Measurements from ENCODE around the gene DNAH3. TPM values are rescaled to one million over a fixed set of nuclear protein-coding genes. Genes with fewer than 3 reads are reported as not detected.

The DNAH3 gene
- total and polyA plus RNA-seq, 2 experiments from 2014 or later = 0.70 to 1.3 TPM

DNA sequence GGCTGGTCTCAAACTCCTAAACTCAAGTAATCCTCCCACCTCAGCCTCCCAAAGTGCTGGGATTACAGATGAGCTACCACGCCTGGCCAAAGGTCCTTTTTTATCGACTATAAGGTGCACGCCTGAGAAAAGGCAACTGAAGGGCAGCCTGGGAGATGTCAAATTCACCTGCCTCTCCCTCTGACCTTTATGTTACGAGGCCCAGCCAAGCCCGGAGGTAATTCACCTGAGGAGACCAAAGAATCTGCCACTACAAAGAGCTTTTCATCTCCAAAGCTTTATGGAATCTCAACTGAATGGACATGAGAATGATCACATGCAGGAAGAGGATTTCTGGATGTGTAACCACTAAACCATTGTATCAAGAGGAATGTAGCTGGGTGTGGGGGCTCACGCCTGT is 212.9 kb downstream of the DNAH3 start (continued):
- TF ChIP-seq, protein P1, sequence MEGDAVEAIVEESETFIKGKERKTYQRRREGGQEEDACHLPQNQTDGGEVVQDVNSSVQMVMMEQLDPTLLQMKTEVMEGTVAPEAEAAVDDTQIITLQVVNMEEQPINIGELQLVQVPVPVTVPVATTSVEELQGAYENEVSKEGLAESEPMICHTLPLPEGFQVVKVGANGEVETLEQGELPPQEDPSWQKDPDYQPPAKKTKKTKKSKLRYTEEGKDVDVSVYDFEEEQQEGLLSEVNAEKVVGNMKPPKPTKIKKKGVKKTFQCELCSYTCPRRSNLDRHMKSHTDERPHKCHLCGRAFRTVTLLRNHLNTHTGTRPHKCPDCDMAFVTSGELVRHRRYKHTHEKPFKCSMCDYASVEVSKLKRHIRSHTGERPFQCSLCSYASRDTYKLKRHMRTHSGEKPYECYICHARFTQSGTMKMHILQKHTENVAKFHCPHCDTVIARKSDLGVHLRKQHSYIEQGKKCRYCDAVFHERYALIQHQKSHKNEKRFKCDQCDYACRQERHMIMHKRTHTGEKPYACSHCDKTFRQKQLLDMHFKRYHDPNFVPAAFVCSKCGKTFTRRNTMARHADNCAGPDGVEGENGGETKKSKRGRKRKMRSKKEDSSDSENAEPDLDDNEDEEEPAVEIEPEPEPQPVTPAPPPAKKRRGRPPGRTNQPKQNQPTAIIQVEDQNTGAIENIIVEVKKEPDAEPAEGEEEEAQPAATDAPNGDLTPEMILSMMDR (conservative IDR thresholded peaks at IDR 0.05; ENCODE audit: low read depth in 2 of 2) = no peak
- TF ChIP-seq EZH2 (IDR thresholded peaks at IDR 0.05; ENCODE audit: low read depth, unreplicated experiment) (no peak), ZNF114 (CRISPR knock-in tag; IDR thresholded peaks at IDR 0.05) (no peak), JUNB (IDR thresholded peaks at IDR 0.05; ENCODE audit: unreplicated experiment) (no peak), CREB1 (CRISPR knock-in tag; IDR thresholded peaks at IDR 0.05; ENCODE audit: low read depth) (no peak), NANOG (IDR thresholded peaks at IDR 0.05; ENCODE audit: borderline replicate concordance) (no peak)

- no peak for DNase-seq (ENCODE audit: low spot score)
- H3K36me3 ChIP-seq (ENCODE audit: insufficient read depth) = no peaks in the 10 kb centered on the region
- no peaks in the 10 kb centered on the region for H3K9me3 Mint-ChIP-seq
- H3K27me3 ChIP-seq (ENCODE audit: insufficient read depth) = no peaks in the 10 kb centered on the region
- no peaks in the 10 kb centered on the region for H3K36me3 Mint-ChIP-seq (ENCODE audit: low read depth)
- no peak overlapping the region for H3K4me3 ChIP-seq
- no peak overlapping the region for H3K27ac ChIP-seq (ENCODE audit: low read depth)
- H3K4me1 ChIP-seq (ENCODE audit: insufficient read depth) = no peaks in the 10 kb centered on the region
- H4K20me1 ChIP-seq (replicated peaks; ENCODE audit: insufficient read depth) = no peaks in the 10 kb centered on the region
- peaks cover 4% of the 10 kb centered on the region for H3K27me3 Mint-ChIP-seq (ENCODE audit: insufficient read depth, low read depth, poor library complexity)
- no peak overlapping the region for H2AFZ ChIP-seq
- no peak for ATAC-seq
- no peaks in the 10 kb centered on the region for H3K4me1 Mint-ChIP-seq
- no peaks in the 10 kb centered on the region for H3F3A ChIP-seq (replicated peaks; ENCODE audit: low read depth)
- H3K79me2 ChIP-seq (replicated peaks; ENCODE audit: insufficient read depth) = no peaks in the 10 kb centered on the region
- H3K4me2 ChIP-seq = no peak overlapping the region
- no peaks in the 10 kb centered on the region for H3K9me2 ChIP-seq (ENCODE audit: insufficient read depth)
- H3K4me3 Mint-ChIP-seq = no peak overlapping the region
- H3K27ac Mint-ChIP-seq = no peak overlapping the region
- TF ChIP-seq EZH2phosphoT487 (IDR thresholded peaks at IDR 0.05; ENCODE audit: unreplicated experiment) = no peak
- no peak for TF ChIP-seq CREB1 (CRISPR knock-in tag; IDR thresholded peaks at IDR 0.05; ENCODE audit: low read depth)
- TF ChIP-seq POLR2AphosphoS5 (IDR thresholded peaks at IDR 0.05; ENCODE audit: low read depth) = no peak
- no peak for TF ChIP-seq ZNF331 (CRISPR knock-in tag; IDR thresholded peaks at IDR 0.05; ENCODE audit: low read depth)
- TF ChIP-seq, protein P2, sequence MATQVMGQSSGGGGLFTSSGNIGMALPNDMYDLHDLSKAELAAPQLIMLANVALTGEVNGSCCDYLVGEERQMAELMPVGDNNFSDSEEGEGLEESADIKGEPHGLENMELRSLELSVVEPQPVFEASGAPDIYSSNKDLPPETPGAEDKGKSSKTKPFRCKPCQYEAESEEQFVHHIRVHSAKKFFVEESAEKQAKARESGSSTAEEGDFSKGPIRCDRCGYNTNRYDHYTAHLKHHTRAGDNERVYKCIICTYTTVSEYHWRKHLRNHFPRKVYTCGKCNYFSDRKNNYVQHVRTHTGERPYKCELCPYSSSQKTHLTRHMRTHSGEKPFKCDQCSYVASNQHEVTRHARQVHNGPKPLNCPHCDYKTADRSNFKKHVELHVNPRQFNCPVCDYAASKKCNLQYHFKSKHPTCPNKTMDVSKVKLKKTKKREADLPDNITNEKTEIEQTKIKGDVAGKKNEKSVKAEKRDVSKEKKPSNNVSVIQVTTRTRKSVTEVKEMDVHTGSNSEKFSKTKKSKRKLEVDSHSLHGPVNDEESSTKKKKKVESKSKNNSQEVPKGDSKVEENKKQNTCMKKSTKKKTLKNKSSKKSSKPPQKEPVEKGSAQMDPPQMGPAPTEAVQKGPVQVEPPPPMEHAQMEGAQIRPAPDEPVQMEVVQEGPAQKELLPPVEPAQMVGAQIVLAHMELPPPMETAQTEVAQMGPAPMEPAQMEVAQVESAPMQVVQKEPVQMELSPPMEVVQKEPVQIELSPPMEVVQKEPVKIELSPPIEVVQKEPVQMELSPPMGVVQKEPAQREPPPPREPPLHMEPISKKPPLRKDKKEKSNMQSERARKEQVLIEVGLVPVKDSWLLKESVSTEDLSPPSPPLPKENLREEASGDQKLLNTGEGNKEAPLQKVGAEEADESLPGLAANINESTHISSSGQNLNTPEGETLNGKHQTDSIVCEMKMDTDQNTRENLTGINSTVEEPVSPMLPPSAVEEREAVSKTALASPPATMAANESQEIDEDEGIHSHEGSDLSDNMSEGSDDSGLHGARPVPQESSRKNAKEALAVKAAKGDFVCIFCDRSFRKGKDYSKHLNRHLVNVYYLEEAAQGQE (IDR thresholded peaks at IDR 0.05; ENCODE audit: unreplicated experiment) = no peak
- TF ChIP-seq, protein P3, sequence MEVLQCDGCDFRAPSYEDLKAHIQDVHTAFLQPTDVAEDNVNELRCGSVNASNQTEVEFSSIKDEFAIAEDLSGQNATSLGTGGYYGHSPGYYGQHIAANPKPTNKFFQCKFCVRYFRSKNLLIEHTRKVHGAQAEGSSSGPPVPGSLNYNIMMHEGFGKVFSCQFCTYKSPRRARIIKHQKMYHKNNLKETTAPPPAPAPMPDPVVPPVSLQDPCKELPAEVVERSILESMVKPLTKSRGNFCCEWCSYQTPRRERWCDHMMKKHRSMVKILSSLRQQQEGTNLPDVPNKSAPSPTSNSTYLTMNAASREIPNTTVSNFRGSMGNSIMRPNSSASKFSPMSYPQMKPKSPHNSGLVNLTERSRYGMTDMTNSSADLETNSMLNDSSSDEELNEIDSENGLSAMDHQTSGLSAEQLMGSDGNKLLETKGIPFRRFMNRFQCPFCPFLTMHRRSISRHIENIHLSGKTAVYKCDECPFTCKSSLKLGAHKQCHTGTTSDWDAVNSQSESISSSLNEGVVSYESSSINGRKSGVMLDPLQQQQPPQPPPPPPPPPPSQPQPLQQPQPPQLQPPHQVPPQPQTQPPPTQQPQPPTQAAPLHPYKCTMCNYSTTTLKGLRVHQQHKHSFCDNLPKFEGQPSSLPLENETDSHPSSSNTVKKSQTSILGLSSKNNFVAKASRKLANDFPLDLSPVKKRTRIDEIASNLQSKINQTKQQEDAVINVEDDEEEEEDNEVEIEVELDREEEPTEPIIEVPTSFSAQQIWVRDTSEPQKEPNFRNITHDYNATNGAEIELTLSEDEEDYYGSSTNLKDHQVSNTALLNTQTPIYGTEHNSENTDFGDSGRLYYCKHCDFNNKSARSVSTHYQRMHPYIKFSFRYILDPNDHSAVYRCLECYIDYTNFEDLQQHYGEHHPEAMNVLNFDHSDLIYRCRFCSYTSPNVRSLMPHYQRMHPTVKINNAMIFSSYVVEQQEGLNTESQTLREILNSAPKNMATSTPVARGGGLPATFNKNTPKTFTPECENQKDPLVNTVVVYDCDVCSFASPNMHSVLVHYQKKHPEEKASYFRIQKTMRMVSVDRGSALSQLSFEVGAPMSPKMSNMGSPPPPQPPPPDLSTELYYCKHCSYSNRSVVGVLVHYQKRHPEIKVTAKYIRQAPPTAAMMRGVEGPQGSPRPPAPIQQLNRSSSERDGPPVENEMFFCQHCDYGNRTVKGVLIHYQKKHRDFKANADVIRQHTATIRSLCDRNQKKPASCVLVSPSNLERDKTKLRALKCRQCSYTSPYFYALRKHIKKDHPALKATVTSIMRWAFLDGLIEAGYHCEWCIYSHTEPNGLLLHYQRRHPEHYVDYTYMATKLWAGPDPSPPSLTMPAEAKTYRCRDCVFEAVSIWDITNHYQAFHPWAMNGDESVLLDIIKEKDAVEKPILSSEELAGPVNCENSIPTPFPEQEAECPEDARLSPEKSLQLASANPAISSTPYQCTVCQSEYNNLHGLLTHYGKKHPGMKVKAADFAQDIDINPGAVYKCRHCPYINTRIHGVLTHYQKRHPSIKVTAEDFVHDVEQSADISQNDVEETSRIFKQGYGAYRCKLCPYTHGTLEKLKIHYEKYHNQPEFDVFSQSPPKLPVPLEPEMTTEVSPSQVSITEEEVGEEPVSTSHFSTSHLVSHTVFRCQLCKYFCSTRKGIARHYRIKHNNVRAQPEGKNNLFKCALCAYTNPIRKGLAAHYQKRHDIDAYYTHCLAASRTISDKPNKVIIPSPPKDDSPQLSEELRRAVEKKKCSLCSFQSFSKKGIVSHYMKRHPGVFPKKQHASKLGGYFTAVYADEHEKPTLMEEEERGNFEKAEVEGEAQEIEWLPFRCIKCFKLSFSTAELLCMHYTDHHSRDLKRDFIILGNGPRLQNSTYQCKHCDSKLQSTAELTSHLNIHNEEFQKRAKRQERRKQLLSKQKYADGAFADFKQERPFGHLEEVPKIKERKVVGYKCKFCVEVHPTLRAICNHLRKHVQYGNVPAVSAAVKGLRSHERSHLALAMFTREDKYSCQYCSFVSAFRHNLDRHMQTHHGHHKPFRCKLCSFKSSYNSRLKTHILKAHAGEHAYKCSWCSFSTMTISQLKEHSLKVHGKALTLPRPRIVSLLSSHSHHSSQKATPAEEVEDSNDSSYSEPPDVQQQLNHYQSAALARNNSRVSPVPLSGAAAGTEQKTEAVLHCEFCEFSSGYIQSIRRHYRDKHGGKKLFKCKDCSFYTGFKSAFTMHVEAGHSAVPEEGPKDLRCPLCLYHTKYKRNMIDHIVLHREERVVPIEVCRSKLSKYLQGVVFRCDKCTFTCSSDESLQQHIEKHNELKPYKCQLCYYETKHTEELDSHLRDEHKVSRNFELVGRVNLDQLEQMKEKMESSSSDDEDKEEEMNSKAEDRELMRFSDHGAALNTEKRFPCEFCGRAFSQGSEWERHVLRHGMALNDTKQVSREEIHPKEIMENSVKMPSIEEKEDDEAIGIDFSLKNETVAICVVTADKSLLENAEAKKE (CRISPR knock-in tag; IDR thresholded peaks at IDR 0.05) = no peak
- TF ChIP-seq, protein P1 (conservative IDR thresholded peaks at IDR 0.05; ENCODE audit: low read depth in 2 of 2) = no peak
- TF ChIP-seq JUNB (IDR thresholded peaks at IDR 0.05; ENCODE audit: unreplicated experiment) = no peak
- no peak for TF ChIP-seq EZH2 (IDR thresholded peaks at IDR 0.05; ENCODE audit: low read depth, unreplicated experiment)
- TF ChIP-seq ZNF114 (CRISPR knock-in tag; IDR thresholded peaks at IDR 0.05) = no peak
- TF ChIP-seq NANOG (IDR thresholded peaks at IDR 0.05; ENCODE audit: borderline replicate concordance) = no peak
Observed at GRCh38 chr16:20933589-20933988, 217.1 kb downstream of the DNAH3 start.

All from GM23338 (cell line).